ENCODE results near the gene ITGAL. TPM values are rescaled to one million over a fixed set of nuclear protein-coding genes. Genes with fewer than 3 reads are reported as not detected.

The ITGAL gene
- total and polyA plus RNA-seq, 3 donors from 2014 or later, result 2.8 to 6.7 (median 5.0) TPM

DNA sequence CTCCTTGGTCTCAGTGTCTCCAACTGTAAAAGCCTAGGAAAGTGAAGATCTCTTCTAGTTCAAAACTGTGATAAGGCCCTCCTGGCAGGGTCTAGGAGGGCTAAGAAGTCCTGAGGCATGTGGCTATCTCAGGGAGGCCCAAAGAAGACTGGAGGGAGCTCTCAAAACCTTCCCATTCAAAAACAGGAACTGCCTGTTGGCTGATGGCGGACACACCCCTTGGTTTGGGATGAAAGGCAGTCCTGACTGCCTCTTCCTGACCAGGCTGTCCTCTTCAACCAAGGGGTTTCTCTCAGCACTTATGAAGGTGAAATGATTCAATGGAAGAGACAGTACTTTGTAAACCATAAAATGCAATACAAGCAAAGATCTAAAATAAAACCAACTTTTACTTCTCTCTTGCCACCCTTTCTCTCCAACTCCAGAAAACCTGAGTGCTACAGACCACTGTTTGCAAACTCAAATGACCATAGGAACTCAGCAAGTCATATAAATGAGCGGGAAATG, 80.9 kb downstream of the ITGAL start:
- peaks cover 10% of the 10 kb centered on the region for H3K4me1 ChIP-seq
- no peak overlapping the region for H3K27ac ChIP-seq
- no peaks in the 10 kb centered on the region for H3K9me3 ChIP-seq
- H3K36me3 ChIP-seq (ENCODE audit: low read depth, missing control alignments), result no peaks in the 10 kb centered on the region
- TF ChIP-seq CTCF (IDR thresholded peaks at IDR 0.05) (no peak), POLR2A (IDR thresholded peaks at IDR 0.05) (no peak)
- intact Hi-C loops (cut with DNase I; ENCODE audit: low total_unique reads), result no loop called here
- H3K4me3 ChIP-seq, result no peak overlapping the region
- no peak for DNase-seq
- WGBS, 2 donors, result 88 to 93% methylated on average over 2 of the region's 2 CpGs
- no peaks in the 10 kb centered on the region for H3K27me3 ChIP-seq

DNA sequence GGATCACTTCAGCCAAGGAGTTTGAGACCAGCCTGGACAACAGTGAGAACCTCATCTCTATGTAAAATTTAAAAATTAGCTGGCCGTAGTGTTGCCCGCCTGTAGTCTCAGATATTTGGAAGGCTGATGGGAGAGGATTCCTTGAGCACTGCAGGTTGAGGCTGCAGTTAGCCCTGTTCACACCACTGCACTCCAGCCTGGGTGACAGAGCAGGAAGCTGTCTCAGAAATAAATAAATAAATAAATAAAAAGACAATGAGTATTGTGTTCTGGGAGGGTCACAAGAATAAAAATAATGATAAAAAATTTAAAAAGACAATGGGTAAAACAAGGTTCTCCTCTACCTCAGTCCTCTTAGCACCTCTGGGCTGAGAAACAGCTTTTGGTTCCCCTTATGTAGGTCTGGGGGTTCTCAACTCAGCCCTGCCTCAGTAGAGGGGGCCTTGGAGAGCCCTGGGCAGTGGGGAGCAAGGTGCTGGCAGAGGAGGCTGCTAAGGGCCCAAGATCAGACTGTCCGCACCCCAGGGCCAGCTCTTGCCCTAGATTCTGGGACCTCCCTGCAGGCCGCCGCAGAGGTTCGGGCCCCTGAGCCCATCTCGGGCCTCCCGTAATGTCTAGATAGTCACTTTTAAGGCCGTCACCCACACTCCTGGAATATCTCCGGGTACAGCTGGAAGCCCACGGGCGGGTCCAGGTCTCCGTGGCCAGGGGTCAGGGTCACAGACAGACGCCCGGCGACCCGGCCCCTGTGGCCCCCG, 82.2 kb downstream of the ITGAL start:
- no peaks in the 10 kb centered on the region for H3K36me3 ChIP-seq (ENCODE audit: low read depth, missing control alignments)
- DNase-seq, result no peak
- TF ChIP-seq CTCF (IDR thresholded peaks at IDR 0.05) (no peak), POLR2A (IDR thresholded peaks at IDR 0.05) (no peak)
- WGBS, 2 donors, result 77 to 82% methylated on average over 10 to 12 of the region's 18 CpGs
- no peak overlapping the region for H3K27ac ChIP-seq
- intact Hi-C loops (cut with DNase I; ENCODE audit: low total_unique reads), result no loop called here
- no peaks in the 10 kb centered on the region for H3K9me3 ChIP-seq
- H3K27me3 ChIP-seq, result no peaks in the 10 kb centered on the region
- H3K4me1 ChIP-seq, result peaks cover 10% of the 10 kb centered on the region
- peak overlapping the region in 1 of 2 donors; percentile 22 for H3K4me3 ChIP-seq

- intact Hi-C loops (cut with DNase I; ENCODE audit: low total_unique reads), result no loop called here
- H3K9me3 ChIP-seq, result no peaks in the 10 kb centered on the region
- H3K4me1 ChIP-seq, result peaks cover 10% of the 10 kb centered on the region
- no peaks in the 10 kb centered on the region for H3K36me3 ChIP-seq (ENCODE audit: low read depth, missing control alignments)
- no peak for TF ChIP-seq POLR2A (IDR thresholded peaks at IDR 0.05)
- H3K4me3 ChIP-seq, result peak overlapping the region in 1 of 2 donors; percentile 22
- no peak overlapping the region for H3K27ac ChIP-seq
- DNase-seq, result no peak
- H3K27me3 ChIP-seq, result no peaks in the 10 kb centered on the region
- WGBS, 2 donors, result 40 to 86% methylated on average over 16 to 66 of the region's 69 CpGs
These were observed 83.0 kb downstream of the ITGAL start for GRCh38 chr16:30555315-30556124.

GRCh38 chr16:30556125-30556473, 83.6 kb downstream of the ITGAL start:
- intact Hi-C loops (cut with DNase I; ENCODE audit: low total_unique reads), result no loop called here

More at GRCh38 chr16:30556125-30556473, 83.6 kb downstream of the ITGAL start:
- peaks cover 13% of the 10 kb centered on the region for H3K4me1 ChIP-seq
- H3K36me3 ChIP-seq (ENCODE audit: low read depth, missing control alignments), result no peaks in the 10 kb centered on the region
- no peaks in the 10 kb centered on the region for H3K9me3 ChIP-seq
- no peak overlapping the region for H3K27ac ChIP-seq
- no peaks in the 10 kb centered on the region for H3K27me3 ChIP-seq
- H3K4me3 ChIP-seq, result peak overlapping the region in 1 of 2 donors; percentile 22
- 32 to 41% methylated on average over 9 to 10 of the region's 10 CpGs for WGBS, 2 donors
- no peak for DNase-seq
- TF ChIP-seq POLR2A (IDR thresholded peaks at IDR 0.05) (no peak), CTCF (IDR thresholded peaks at IDR 0.05) (no peak)

All from testis (tissue), 3 donors.